ENCODE measurements around the gene METTL23.

DNA sequence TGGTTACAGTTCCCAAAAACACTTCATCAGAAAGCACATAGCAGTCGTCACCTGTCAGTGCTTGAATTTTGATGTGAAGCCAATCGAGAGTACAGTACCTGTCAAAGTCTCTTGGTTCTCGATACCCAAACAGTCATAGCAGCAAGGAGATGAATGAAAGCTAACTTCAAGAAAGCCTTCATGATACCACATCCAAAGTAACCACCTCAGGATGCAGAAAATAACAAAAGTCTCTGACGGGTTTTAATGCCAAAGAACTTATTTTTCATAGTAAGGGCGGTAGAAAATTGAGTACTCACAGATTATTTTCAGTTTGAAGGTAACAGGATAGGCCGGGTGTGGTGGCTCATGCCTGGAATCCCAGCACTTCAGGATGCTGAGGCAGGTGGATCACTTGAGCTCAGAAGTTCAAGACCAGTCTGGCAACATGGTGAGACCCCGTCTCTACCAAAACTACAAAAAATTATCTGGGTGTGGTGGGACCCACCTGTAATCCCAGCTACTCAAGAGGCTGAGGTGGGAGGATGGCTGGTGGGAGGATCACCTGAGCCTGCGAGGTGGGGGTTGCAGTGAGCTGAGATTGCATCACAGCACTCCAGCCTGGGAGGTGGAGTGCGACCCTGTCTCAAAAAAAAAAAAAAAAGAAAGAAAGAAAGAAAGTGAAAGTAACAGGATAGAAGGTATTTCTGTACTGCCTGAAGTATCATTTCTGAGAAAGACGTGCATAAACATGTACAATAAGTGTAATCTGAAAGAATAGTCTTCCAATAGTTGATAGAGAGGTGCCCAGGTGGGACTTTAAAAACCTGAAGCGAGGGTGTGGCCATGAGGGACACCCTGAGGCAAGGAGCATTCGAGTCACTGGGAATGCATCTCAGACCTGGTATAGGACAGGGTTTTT is 26.7 kb downstream of the METTL23 start:
- TF ChIP-seq POLR2A (IDR thresholded peaks at IDR 0.05): no peak
- TF ChIP-seq, protein P1, sequence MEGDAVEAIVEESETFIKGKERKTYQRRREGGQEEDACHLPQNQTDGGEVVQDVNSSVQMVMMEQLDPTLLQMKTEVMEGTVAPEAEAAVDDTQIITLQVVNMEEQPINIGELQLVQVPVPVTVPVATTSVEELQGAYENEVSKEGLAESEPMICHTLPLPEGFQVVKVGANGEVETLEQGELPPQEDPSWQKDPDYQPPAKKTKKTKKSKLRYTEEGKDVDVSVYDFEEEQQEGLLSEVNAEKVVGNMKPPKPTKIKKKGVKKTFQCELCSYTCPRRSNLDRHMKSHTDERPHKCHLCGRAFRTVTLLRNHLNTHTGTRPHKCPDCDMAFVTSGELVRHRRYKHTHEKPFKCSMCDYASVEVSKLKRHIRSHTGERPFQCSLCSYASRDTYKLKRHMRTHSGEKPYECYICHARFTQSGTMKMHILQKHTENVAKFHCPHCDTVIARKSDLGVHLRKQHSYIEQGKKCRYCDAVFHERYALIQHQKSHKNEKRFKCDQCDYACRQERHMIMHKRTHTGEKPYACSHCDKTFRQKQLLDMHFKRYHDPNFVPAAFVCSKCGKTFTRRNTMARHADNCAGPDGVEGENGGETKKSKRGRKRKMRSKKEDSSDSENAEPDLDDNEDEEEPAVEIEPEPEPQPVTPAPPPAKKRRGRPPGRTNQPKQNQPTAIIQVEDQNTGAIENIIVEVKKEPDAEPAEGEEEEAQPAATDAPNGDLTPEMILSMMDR (IDR thresholded peaks at IDR 0.05): no peak

Data from transverse colon (tissue), 3 donors.